ENCODE results near the gene MARK3. TPM values are rescaled to one million over a fixed set of nuclear protein-coding genes. Genes with fewer than 3 reads are reported as not detected.

The MARK3 gene
- total and polyA plus RNA-seq, 2 of the 4 experiments (the other 2 are of a cell fraction) = 78.5 to 80.5 TPM

DNA sequence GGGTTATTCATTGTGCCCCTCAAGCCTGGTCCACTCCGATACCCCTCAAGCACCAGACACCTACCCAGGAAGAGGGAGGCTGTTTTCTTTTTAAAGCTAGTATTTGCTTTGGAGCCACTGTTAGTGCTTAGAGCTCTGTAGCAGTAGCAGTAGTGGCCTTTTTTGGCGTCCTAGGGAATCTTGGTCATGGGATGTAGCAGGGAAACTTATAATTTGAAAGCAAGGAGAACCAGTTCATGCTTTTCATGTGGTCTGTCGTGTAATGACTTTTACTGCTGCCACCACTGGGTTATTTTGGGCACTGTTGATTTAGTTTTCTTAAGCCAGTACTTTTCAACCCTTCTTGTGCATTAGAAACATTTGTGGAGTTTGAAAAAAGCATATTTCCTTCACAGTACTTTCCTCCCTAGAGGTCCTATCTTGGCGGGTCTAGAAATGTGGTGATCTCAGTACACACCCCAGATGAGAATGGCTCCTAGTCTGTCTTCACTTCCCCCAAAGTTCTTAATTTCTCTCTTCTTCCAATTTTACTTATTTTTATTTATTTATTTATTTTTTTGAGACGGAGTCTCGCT is 49.7 kb downstream of the MARK3 start:
- CTCF ChIA-PET = interaction anchor here (1.2 kb wide), 1 partner anchor 113 kb away, joined by 3 read pairs; no protein-coding TSS in a partner anchor
- Histone ChIP-seq H3K23ac (ENCODE audit: low read depth, low read length) (no peak overlapping the region), H3K4me2 (ENCODE audit: low read depth, low read length) (no peak overlapping the region), H3K56ac (ENCODE audit: extremely low read depth, insufficient read depth, low read length) (no peak overlapping the region), H3K79me1 (ENCODE audit: low read depth in 1 of 2, low read length in 2 of 2) (peaks cover 34 to 81% of the 10 kb centered on the region in 2 experiments), H2AK5ac (ENCODE audit: low read depth, low read length) (no peak overlapping the region), H2AK9ac (replicated peaks; ENCODE audit: low read depth, low read length, poor library complexity) (no peak overlapping the region), H3K9me3 (ENCODE audit: control insufficient read depth, insufficient read depth, low read length) (no peaks in the 10 kb centered on the region), H4K5ac (ENCODE audit: low read depth, low read length) (no peak overlapping the region), H3K4me3 (ENCODE audit: insufficient read depth, low read depth, low read length) (no peak overlapping the region), H3K27me3 (ENCODE audit: control insufficient read depth, insufficient read depth, low read length) (no peaks in the 10 kb centered on the region), H2BK20ac (ENCODE audit: low read depth, low read length) (no peak overlapping the region), H4K91ac (ENCODE audit: insufficient read depth, low read depth, low read length) (no peak overlapping the region), H2BK5ac (ENCODE audit: low read depth, low read length, poor library complexity, severe bottlenecking) (no peak overlapping the region), H3K14ac (replicated peaks; ENCODE audit: low read depth, low read length) (no peak overlapping the region), H2BK120ac (ENCODE audit: low read depth, low read length) (no peak overlapping the region), H3K4ac (ENCODE audit: low read depth, low read length) (no peak overlapping the region), H3K27ac (ENCODE audit: insufficient read depth, low read length) (no peak overlapping the region), H3K9me1 (ENCODE audit: insufficient read depth, low read length) (peaks cover 2% of the 10 kb centered on the region; the same call in 1 of the 2 replicates), H3K9ac (ENCODE audit: low read depth, low read length) (no peak overlapping the region), H2BK15ac (ENCODE audit: low read depth, low read length) (no peak overlapping the region), H2AFZ (replicated peaks; ENCODE audit: low read length, poor library complexity) (no peak overlapping the region), H3K18ac (ENCODE audit: low read depth, low read length) (no peak overlapping the region), H3K4me1 (ENCODE audit: control insufficient read depth, insufficient read depth, low read length) (peaks cover 1% of the 10 kb centered on the region; the same call in 1 of the 2 replicates), H4K20me1 (ENCODE audit: insufficient read depth, low read length) (peaks cover 50% of the 10 kb centered on the region; the same call in 1 of the 2 replicates), H4K8ac (ENCODE audit: low read depth in 2 of 2, low read length in 2 of 2) (no peak overlapping the region), H3K36me3 (ENCODE audit: control insufficient read depth, insufficient read depth, low read length) (peaks cover 16% of the 10 kb centered on the region)
- POLR2A ChIA-PET (ENCODE audit: unreplicated experiment) = no interaction called here
- in situ Hi-C loops (cut with MboI; ENCODE audit: low sequenced_read_pairs) = no loop called here
- intact Hi-C loops (cut with micrococcal nuclease) = no loop called here
- BruUV-seq (replicated peaks) = no TSS peak
- DNase-seq (no peak), ATAC-seq (ENCODE audit: low read depth) (no peak)
- no CpG with 5 or more reads among the region's 6 CpGs for WGBS, 2 experiments (ENCODE audit: extremely low coverage in 2 of 2, insufficient read length in 1 of 2)
- dilution Hi-C loops (cut with HindIII; ENCODE audit: low sequenced_read_pairs, unreplicated experiment) = no loop called here
- TF ChIP-seq MAZ (IDR thresholded peaks at IDR 0.05; ENCODE audit: borderline replicate concordance, low read depth, low read length) (no peak), MAFK (IDR thresholded peaks at IDR 0.05; ENCODE audit: low read depth, low read length) (no peak), POLR2A (IDR thresholded peaks at IDR 0.05; ENCODE audit: low read depth, low read length) (no peak), SMC3 (IDR thresholded peaks at IDR 0.05; ENCODE audit: low read depth, low read length) (no peak), BHLHE40 (IDR thresholded peaks at IDR 0.05; ENCODE audit: low read depth, low read length) (no peak), NFE2L2 (IDR thresholded peaks at IDR 0.05; ENCODE audit: low read depth, low read length) (no peak), RCOR1 (IDR thresholded peaks at IDR 0.05; ENCODE audit: insufficient replicate concordance, low read length) (no peak), MXI1 (IDR thresholded peaks at IDR 0.05; ENCODE audit: borderline replicate concordance, low read depth, low read length) (no peak), FOS (IDR thresholded peaks at IDR 0.05; ENCODE audit: low read depth, low read length) (no peak), RFX5 (IDR thresholded peaks at IDR 0.05; ENCODE audit: low read depth, low read length) (no peak), RAD21 (IDR thresholded peaks at IDR 0.05; ENCODE audit: low read length) (no peak)
- TF ChIP-seq, protein P1, sequence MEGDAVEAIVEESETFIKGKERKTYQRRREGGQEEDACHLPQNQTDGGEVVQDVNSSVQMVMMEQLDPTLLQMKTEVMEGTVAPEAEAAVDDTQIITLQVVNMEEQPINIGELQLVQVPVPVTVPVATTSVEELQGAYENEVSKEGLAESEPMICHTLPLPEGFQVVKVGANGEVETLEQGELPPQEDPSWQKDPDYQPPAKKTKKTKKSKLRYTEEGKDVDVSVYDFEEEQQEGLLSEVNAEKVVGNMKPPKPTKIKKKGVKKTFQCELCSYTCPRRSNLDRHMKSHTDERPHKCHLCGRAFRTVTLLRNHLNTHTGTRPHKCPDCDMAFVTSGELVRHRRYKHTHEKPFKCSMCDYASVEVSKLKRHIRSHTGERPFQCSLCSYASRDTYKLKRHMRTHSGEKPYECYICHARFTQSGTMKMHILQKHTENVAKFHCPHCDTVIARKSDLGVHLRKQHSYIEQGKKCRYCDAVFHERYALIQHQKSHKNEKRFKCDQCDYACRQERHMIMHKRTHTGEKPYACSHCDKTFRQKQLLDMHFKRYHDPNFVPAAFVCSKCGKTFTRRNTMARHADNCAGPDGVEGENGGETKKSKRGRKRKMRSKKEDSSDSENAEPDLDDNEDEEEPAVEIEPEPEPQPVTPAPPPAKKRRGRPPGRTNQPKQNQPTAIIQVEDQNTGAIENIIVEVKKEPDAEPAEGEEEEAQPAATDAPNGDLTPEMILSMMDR (conservative IDR thresholded peaks at IDR 0.05; ENCODE audit: low read depth, low read length) = no peak
- TF ChIP-seq, protein P2, sequence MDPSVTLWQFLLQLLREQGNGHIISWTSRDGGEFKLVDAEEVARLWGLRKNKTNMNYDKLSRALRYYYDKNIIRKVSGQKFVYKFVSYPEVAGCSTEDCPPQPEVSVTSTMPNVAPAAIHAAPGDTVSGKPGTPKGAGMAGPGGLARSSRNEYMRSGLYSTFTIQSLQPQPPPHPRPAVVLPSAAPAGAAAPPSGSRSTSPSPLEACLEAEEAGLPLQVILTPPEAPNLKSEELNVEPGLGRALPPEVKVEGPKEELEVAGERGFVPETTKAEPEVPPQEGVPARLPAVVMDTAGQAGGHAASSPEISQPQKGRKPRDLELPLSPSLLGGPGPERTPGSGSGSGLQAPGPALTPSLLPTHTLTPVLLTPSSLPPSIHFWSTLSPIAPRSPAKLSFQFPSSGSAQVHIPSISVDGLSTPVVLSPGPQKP (IDR thresholded peaks at IDR 0.05; ENCODE audit: borderline replicate concordance, low read depth, low read length) = no peak
- TF ChIP-seq, protein P3, sequence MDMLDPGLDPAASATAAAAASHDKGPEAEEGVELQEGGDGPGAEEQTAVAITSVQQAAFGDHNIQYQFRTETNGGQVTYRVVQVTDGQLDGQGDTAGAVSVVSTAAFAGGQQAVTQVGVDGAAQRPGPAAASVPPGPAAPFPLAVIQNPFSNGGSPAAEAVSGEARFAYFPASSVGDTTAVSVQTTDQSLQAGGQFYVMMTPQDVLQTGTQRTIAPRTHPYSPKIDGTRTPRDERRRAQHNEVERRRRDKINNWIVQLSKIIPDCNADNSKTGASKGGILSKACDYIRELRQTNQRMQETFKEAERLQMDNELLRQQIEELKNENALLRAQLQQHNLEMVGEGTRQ (IDR thresholded peaks at IDR 0.05; ENCODE audit: low read depth, low read length) = no peak

Data from IMR-90 (cell line).